ENCODE data around the gene TMED3.

The TMED3 gene

GRCh38 chr15:79310985-79311900, at the start of gene TMED3:
Gene TMED3, plus strand, starts transcription at chr15:79311112. Its CDS starts 138 bp downstream, at chr15:79311250.
- DNase-seq = peak; percentile 67

GRCh38 chr15:79261836-79262235, 49.1 kb upstream of the TMED3 start:
- no peak for DNase-seq

GRCh38 chr15:79265167-79265566, 45.7 kb upstream of the TMED3 start:
- no peak for DNase-seq

- DNase-seq = no peak
These were observed 44.8 kb upstream of the TMED3 start for GRCh38 chr15:79265987-79266579.

- no peak for DNase-seq
These were observed 28.3 kb upstream of the TMED3 start, which contains the start of gene ANKRD34C for GRCh38 chr15:79282371-79283251. Gene ANKRD34C, plus strand, starts transcription at chr15:79282722. Its CDS starts 10,563 bp downstream, at chr15:79293285.

GRCh38 chr15:79283252-79284048, 27.5 kb upstream of the TMED3 start:
- no peak for DNase-seq

- no peak for DNase-seq
These were observed 20.2 kb upstream of the TMED3 start for GRCh38 chr15:79290642-79291275.

GRCh38 chr15:79292011-79292410, 18.9 kb upstream of the TMED3 start:
- DNase-seq = no peak

- no peak for DNase-seq
These were observed 16.8 kb upstream of the TMED3 start for GRCh38 chr15:79294075-79294474.

GRCh38 chr15:79296583-79296982, 14.3 kb upstream of the TMED3 start:
- DNase-seq = no peak

GRCh38 chr15:79299126-79299840, 11.6 kb upstream of the TMED3 start:
- DNase-seq = no peak

- DNase-seq = no peak
These were observed 11.1 kb upstream of the TMED3 start for GRCh38 chr15:79299841-79300235.

GRCh38 chr15:79307251-79307650, 3.7 kb upstream of the TMED3 start:
- no peak for DNase-seq

GRCh38 chr15:79308874-79309273, 2.0 kb upstream of the TMED3 start:
- DNase-seq = no peak

- no peak for DNase-seq
These were observed 314 bp upstream of the TMED3 start for GRCh38 chr15:79310612-79310984.

GRCh38 chr15:79311901-79312553, 1.1 kb downstream of the TMED3 start:
- DNase-seq = no peak

- DNase-seq = no peak
These were observed 3.3 kb downstream of the TMED3 start for GRCh38 chr15:79314186-79314585.

- no peak for DNase-seq
These were observed 3.9 kb downstream of the TMED3 start for GRCh38 chr15:79314811-79315210.

GRCh38 chr15:79315623-79316328, 4.9 kb downstream of the TMED3 start:
- DNase-seq = no peak

GRCh38 chr15:79316864-79317263, 6.0 kb downstream of the TMED3 start:
- no peak for DNase-seq

All from NCI-H748 treated with DMSO at 0.1 percent for 48 hours (cell line).